Hematopoietic multipotent progenitor cell treated with erythropoietin and hydrocortisone succinate and interleukin-3 and kit ligand, for 8 days (in vitro differentiated cells): Measurements from ENCODE around the gene MCL1.
A peak's percentile ranks its signal among the peaks of the same experiment; 100 is the strongest.
"Not testable (repeated sequence)": the region's sequence is repeated elsewhere in the genome, so short reads cannot be mapped to it uniquely, and the experiment has no call there.

Experiments used
- DNase-seq: peaks from one replicate; pipeline ENCODE4 v3.0.0-alpha.2; 2015

The MCL1 gene

DNA sequence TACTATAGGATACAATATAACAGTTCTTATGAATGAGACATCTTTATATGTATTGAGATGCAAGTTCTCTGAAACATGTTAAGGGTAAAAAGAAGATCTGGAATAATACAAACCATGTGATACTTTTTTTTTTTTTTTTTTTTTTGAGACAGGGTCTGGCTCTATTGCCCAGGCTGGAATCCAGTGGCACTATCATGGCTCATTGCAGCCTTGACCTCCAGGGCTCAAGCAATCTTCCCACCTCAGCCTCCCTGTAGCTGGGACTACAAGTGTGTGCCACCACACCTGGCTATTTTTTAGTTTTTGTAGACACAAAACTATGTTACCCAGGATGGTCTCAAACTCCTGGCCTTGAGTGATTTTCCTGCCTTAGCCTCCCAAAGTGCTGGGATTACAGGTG lies 22.1 kb upstream of the MCL1 start:
- DNase-seq, result no peak

DNA sequence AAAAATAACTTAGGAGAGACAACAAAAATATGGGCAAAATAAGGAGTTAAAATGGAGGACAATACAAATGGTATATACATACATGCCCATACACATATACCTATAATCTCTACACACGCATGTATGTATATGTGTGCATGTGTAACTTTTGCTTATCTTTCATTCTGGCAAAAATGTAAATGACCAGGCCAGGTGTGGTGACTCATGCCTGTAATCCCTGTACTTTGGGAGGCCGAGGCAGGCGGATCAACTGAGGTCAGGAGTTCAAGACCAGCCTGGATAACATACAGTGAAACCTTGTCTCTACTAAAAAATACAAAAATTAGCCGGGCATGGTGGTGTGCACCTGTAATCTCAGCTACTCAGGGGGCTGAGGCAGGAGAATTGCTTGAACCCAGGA lies 18.9 kb upstream of the MCL1 start:
- DNase-seq, result not testable (repeated sequence)

DNA sequence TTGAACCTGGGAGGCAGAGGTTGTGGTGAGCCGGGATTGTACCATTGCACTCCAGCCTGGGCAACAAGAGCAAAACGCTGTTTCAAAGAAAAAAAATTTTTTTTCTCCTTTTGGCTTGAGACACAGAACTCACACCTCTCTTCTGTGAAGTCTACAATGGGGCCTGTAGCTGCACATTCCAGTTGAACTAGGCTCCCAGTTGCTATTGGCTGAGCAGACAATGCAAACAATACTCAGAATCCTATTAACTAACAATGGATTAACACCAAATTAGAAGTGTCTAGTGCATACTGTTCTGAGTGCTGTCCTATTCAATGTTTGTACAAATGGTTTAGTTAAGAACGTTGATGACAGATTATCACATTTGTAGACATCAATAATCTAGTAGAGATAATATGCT lies 17.6 kb upstream of the MCL1 start:
- DNase-seq, result no peak

DNA sequence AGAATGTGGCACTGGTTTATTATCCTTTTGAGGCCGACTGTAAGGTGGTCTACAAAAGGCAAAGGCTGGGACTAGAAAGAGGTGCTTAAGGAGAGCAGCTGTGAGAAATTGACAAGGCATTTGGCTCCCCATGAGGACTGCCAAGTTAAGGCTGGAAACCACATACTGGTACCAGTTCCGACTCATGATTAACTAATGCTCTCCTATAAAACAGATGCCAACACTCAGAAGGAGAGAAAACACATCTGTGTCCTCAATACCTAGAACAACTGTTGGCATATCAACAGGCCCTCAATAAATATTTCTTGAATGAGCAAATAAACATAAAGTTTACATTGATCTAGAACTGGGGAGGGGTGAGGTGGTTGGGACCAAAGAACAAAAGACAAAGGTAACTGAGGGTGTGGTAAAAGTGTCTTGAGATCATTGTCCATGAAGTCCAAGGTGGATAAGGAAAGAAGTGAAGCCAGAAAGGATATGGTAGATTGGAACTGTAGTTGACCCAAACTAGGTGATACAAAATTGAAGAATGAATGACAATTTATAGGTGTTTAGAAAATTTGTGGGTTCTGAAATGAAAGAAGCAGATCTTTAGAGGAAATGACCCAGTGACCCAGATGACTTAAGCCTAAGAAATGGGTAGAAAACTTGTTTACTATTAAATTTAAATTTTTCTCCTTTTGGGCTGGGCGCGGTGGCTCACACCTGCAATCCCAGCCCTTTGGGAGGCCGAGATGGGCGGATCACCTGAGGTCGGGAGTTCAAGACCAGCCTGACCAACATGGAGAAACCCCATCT lies 16.9 kb upstream of the MCL1 start:
- no peak for DNase-seq

DNA sequence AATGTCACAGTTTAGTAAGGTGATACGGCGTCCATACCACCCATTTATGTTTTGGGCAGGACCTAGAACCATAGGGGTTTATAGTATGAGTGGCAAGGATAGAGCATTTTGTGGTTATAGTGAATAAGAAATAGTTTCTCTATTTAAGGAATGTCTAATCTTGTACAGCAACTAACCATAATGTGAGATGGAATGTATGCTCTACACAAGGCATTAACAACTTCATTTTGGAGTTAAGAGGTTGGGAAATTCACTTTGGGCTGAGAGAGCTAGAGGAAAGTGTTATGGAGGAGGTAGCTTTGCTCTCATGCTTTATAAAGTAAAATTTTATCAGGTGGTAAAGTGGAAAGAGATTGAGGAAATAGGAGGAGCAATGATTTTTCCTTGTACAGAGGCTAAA lies 3.0 kb upstream of the MCL1 start:
- DNase-seq, result no peak

DNA sequence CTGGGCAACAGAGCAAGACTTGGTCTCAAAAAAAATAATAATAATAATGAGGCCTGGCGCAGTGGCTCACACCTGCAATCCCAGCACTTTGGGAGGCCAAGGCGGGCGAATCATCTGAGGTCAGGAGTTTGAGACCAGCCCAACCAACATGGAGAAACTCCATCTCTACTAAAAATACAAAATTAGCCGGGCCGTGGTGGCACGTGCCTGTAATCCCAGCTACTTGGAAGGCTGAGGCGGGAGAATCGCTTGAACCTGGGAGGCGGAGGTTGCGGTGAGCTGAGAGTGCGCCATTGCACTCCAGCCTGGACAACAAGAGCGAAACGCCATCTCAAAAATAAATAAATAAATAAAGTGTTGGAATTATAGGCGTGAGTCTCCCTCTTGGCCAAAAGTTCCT lies 2.6 kb upstream of the MCL1 start:
- not testable (repeated sequence) for DNase-seq

DNA sequence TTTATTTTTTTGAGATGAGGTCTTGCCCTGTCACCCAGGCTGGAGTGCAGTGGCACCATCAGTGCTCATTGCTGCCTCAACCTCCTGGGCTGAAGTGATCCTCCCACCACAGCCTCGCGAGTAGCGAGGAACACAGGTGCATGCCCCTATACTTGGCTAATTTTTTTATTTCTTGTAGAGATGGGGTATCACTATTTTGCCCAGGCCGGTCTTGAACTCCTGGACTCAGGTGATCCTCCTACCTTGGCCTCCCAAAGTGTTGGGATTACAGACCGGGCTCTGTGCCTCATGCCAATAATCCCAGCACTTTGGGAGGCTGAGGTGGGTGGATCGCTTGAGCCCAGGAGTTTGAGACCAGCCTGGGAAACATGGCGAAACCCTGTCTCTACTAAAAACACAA lies 2.0 kb upstream of the MCL1 start:
- DNase-seq, result not testable (repeated sequence)

DNA sequence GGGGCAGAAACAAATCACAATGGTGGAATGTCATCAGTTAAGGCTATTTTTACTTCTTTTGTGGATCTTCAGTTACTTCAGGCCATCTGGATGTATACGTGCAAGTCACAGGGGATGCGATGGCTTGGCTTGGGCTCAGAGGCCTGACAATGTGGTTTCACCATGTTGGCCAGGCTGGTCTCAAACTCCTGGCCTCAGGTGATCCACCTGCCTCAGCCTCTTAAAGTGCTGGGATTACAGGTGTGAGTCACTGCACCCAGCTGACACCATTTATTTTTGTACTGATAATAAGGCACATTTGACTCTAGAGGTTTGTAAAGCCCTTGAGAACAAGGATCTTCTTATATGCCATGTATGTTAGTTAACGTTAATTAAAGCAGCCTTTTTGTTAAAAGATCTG lies 1.6 kb upstream of the MCL1 start:
- DNase-seq, result not testable (repeated sequence)

DNA sequence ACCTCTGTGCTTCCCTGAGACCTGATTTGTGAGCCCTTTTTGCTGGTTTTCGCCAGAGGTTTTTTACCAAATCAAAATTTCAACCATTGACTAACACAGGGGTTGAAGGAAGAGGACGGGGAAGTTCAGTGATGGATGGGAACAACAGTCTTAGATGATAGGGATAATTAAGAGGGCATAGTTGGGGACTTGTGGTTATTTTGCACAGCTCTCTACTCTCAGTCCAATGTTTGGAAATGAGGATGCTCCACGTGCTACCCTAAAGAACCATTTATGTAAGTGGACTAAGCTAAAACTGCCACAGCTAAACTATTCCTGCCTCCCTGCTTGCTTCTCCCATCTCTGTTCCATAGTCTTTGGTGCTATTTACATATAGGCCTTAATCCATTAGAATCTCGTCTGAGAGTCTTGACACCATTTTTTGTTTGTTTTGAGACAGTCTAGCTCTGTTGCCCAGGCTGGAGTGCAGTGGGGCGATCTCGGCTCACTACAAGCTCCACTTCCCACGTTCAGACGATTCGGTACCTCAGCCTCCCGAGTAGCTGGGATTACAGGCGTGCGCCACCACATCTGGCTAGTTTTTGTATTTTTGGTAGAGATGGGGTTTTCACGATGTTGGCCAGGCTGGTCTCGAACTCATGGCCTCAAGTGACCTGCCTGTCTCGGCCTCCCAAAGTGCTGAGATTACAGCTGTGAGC lies 684 bp upstream of the MCL1 start:
- DNase-seq, result no peak

DNA sequence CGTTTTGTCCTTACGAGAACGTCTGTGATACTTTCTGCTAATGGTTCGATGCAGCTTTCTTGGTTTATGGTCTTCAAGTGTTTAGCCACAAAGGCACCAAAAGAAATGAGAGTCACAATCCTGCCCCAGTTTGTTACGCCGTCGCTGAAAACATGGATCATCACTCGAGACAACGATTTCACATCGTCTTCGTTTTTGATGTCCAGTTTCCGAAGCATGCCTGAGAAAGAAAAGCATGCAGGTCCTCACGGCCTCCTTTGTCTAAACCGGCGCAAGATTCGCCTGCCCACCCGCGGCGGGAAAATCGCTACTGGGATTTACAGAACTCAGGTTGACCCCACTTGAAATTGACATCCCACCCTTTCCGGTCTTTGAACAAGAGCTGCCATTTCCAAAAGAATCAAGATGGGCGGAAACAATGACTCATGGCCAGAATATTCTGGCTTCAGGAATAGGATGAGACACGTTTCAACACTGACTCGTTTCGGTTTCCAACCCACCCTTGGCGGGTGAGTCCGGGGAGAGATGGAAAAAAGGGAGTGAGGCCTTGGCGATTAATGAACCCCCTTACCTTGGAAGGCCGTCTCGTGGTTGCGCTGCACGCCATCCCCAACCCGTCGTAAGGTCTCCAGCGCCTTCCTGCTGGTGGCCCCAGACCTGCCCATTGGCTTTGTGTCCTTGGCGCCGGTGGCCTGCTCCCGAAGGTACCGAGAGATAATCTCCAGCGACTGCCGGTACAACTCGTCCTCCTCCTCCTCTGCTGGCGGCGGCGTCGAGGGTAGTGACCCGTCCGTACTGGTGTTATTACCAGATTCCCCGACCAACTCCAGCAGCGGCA lies 919 bp downstream of the MCL1 start:
- peak; percentile 71 for DNase-seq

DNA sequence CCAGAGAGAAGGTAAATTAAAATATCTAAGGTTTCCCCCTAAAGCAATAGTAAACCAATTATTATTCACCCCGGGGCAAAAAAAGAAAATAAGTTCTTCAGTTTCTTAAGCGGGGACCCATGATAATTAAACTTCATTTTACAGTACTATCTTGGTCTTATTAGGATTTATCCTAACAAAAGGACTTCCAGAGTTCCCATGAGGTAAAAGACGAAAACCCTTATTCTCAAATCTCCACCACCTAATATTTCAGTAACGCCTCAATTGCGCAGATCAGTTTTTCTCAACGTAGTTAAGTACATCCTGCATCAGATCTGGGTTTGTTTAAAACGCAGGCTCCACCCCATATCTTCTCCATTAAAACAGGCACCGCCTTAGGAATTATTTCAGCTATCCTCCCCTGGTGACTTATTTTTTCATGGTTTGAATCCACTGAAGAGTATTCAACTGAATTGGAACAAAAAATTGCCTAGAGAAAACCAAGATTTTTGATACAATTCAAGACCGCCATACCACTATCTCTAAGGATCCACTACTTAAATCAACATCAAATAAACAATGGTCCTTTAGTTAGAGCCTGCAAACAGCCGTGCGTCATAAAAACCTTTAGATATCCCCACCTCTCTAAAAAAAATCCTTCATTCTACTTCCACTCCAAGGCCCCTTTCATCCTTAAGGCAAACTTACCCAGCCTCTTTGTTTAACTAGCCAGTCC lies 1.7 kb downstream of the MCL1 start:
- peak; percentile 55 for DNase-seq

DNA sequence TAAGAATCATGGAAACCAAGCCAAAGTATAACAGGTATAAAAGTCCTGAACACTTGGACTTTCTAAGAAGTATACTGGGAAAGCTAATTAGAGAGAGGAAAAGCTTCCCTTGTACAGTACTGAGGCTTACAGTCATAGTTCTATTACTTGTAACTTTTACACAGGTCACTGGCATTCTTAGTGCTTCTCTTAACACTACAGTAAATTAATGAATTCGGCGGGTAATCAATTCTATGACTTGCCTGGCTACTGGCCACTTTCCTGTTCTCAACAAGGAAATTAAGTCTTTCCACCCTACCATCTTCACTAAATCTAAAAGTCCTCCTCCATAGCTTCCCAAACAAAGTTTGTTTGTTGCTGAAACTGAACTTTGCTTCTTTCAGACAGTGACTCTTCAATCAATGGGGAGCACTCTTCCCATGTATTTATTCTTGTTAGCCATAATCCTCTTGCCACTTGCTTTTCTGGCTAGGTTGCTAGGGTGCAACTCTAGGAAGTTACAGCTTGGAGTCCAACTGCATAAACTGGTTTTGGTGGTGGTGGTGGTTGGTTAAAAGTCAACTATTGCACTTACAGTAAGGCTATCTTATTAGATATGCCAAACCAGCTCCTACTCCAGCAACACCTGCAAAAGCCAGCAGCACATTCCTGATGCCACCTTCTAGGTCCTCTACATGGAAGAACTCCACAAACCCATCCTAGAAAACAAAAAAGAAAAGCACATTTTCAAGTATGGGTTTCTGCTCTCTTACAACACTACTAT lies 2.4 kb downstream of the MCL1 start:
- DNase-seq, result no peak

DNA sequence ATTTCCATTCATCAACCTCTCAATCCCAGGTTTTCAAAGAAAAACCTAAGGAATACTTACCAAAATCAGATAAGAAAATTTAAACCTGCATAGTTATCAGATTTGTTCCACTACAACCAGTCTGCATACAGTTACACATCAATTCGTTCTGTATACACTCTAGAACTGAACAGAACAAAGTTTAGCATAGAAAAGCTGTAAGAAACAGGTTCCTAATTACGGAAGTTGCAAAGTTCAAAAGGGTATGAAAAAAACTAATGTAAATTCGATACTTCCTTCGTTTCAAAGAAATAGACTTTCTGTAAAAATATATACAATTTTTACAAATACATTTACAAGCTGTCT lies 3.1 kb downstream of the MCL1 start:
- DNase-seq, result no peak

DNA sequence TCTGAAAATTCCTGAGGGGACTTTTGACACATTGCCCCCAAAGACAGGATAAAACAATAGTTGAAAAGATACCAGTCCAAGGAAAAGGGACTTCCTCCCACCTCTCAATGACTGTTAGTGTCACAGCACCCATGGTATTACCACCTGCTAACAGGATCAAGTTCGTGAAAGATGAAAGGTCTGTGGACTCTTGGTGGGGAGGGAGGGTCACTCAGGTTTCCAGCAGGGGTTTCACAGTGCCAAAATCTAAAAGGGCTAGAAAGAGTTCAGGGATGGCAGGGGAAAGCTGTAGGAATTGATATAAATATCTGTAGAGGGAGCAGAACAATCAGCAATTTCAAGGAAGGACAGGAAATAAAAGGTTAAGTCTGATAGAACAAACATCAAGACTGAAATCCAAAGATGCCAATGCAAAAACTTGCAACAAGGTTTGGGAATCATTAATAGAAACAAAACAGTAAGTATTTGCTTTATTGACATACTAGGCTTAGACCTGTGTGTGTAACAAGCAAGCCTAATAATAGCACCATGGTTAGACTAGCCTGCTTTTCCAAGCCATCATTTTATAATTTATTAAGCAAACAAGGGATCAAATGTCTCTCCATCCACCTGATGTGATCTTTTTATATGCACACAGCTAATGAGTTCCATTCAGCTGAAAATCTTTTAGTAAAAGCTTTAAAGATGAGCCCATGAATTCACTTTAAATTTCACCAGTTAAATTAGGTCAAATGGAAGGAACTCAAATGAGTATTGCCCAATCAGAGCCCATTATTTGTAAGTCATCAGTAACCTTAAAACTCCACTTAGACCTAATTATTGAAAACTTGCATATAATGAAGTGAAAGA lies 3.7 kb downstream of the MCL1 start:
- DNase-seq, result no peak

DNA sequence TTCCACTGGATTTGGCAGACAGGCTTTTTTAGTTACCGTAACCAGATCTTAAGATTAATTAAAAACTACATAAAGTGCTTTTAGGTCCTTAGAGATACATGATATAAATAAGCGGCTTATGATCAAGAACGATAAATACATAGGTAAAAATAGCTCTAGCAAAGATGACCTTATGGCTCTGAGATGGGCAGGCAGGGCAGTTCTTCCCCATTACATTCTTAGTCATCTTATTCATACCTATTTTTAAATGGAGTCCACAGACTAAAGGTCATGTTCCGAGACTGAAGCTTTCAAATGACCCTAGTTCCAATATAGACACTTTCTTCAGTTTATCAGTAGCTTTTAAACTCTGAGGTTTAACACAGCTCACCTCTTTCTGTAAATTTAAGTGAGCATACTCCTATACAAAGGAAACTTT lies 4.3 kb downstream of the MCL1 start:
- DNase-seq, result no peak

DNA sequence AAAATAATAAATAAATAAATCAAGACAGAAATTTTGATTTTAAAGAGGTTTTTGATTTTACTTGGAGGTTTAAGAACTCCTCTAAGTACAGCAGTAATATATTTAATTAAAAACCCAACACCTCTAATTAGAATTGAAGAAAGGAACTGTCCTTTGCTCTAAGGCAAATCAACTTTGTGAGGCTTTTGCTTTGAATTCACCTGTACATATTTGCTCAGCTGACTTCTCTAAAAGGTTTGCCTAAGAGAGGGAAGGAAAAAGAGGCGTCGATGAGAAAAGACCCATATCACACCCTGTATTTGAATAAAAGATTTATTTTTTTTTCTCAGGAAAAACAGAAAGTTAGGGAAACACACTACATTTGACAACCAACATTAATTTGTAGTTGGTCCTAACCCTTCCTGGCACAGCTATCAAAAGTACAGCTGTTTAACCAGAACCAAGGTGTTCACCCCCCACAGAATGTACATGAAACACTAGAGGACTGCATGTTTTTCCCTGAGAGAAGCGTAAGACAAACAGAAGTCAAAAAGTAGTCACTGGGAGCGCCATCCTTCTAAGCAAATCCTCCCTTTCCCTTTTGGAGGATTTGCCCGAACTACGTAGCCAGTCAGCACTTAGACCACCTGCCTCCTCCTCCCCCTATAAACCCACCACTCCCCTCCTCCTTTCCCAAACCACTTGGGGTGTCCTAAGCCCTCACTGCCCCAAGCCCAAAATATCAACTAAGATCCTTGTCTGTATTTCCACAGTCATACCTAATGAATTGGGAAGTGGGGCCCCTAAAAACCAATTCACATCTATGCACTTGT lies 4.9 kb downstream of the MCL1 start:
- no peak for DNase-seq

DNA sequence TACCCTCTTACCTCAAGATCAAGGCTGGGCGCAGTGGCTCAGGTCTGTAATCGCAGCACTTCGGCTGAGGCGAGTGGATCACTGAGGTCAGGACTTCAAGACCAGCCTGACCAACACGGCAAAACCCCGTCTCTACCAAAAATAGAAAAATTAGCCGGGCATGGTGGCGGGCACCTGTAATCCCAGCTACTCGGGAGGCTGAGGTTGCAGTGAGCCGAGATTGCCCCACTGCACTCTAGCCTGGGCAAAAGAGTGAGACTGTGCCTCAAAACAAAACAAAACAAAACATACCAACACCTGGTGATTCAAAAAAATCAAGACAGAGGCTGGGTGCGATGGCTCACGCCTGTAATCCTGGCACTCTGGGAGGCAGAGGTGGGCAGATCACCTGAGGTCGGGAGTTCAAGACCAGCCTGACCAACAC lies 5.8 kb downstream of the MCL1 start:
- not testable (repeated sequence) for DNase-seq

DNA sequence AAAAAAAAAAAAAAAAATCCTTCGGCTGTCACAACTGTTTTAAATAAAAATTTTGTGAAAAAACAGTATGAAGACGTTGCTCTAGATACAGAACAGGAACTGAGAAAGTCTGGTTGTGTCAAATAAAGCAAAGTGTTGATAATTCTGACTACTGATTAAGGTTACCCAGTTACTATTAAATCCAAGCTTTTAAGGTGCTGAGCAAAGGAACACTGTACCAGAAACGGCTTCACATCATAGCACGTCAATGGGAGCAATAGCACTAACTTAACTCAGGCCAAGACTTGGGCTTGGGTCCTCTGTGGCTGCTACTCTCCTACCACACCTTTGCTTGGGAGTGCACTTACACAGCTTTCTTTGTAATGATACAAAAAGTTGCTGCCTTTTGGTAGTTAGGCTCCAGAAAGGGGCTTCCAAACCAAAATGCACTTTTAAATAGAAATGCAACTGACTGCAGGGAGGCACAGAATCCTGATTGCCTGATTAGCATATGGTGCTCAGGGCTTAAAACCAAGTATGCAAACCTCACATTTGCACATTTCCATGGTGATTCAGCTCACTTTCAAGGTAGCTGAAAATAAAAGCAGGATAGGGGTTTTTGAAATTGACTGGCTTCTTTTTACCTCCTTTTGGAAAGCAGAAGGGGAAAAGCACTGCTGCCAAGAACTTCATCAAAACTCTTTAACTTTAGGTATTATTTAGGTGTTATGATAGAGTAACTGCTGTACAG lies 6.3 kb downstream of the MCL1 start:
- no peak for DNase-seq

DNA sequence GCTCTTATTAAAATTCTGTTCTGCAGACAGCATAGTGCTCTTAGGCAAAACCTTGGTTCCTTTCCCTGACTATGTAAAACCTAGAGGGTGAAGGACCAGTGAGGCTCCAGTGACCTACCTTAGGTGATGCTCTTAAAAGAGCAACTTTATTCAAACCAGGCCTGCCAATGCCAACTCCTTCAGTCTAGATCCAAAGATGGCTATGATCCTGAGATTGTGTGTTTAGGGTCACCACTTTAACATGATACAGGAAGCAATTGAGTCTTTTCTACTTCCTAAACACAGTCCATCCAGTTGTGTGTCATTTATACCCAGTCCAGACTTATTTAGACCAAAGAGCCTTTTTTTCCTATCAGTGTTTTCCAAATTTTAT lies 10.8 kb downstream of the MCL1 start:
- no peak for DNase-seq
